Neural cell (in vitro differentiated cells): ENCODE results near the gene RAB7B. TPM values are rescaled to one million over a fixed set of nuclear protein-coding genes. Genes with fewer than 3 reads are reported as not detected.

Source experiments
- H2AFZ ChIP-seq: fragments of 200-600, 300-800 bp; sonication (generic), shearing (Covaris generic); 2 replicates; pipeline ENCODE4 v1.6.0; 2014; ENCODE audit warnings: low read depth, mild to moderate bottlenecking, antibody characterized with exemption, low read length, moderate library complexity
- H3F3A ChIP-seq: fragments of 200-600 bp; shearing (Covaris generic); 2 replicates; pipeline ENCODE4 v1.6.1; 2016; ENCODE audit warnings: mild to moderate bottlenecking, moderate library complexity, mixed read lengths, antibody characterized with exemption, low read length; ENCODE audit not compliant: insufficient read depth, poor library complexity, severe bottlenecking
- H3K27ac ChIP-seq: fragments of 200-600, 300-800 bp; sonication (generic), shearing (Covaris generic); 2 replicates; pipeline ENCODE4 v1.5.1; 2014; ENCODE audit warnings: mild to moderate bottlenecking, low read length, moderate library complexity
- H3K27me3 ChIP-seq: fragments of 300-800, 200-600 bp; sonication (generic), shearing (Covaris generic); 2 replicates; pipeline ENCODE4 v1.6.0; 2014; ENCODE audit warnings: mild to moderate bottlenecking, low read depth, low read length, moderate library complexity; ENCODE audit not compliant: insufficient read depth
- H3K36me3 ChIP-seq: fragments of 300-800, 200-600 bp; sonication (generic), shearing (Covaris generic); 2 replicates; pipeline ENCODE4 v1.5.1; 2014; ENCODE audit warnings: mild to moderate bottlenecking, antibody characterized with exemption, low read length, moderate library complexity; ENCODE audit not compliant: insufficient read depth
- H3K4me2 ChIP-seq: fragments of 300-800, 200-600 bp; sonication (generic), shearing (Covaris generic); 2 replicates; pipeline ENCODE4 v1.6.0; 2014; ENCODE audit warnings: mild to moderate bottlenecking, low read length
- H3K4me3 ChIP-seq: fragments of 300-800, 200-600 bp; sonication (generic), shearing (Covaris generic); 2 replicates; pipeline ENCODE4 v1.5.1; 2014; ENCODE audit warnings: mild to moderate bottlenecking, low read length, moderate library complexity
- H3K79me2 ChIP-seq: fragments of 200-600 bp; shearing (Covaris generic); replicated peaks from 2 replicates; pipeline ENCODE4 v1.6.0; 2014; ENCODE audit warnings: mild to moderate bottlenecking, low read length, moderate library complexity; ENCODE audit not compliant: insufficient read depth
- H3K9ac ChIP-seq: fragments of 300-800, 200-600 bp; sonication (generic), shearing (Covaris generic); 2 replicates; pipeline ENCODE4 v1.6.1; 2016; ENCODE audit warnings: mild to moderate bottlenecking, low read length, mixed read lengths
- H3K9me2 ChIP-seq: fragments of 200-600 bp; shearing (Covaris generic); 2 replicates; pipeline ENCODE4 v1.6.1; 2016; ENCODE audit warnings: mild to moderate bottlenecking, low read length, mixed read lengths; ENCODE audit not compliant: insufficient read depth
- H3K9me3 ChIP-seq: fragments of 200-600, 300-800 bp; sonication (generic), shearing (Covaris generic); 2 replicates; pipeline ENCODE4 v1.6.1; 2016; ENCODE audit warnings: mild to moderate bottlenecking, mixed run types, low read length, moderate library complexity, mixed read lengths
- H4K20me1 ChIP-seq: fragments of 200-600 bp; shearing (Covaris generic); 2 replicates; pipeline ENCODE4 v1.6.1; 2016; ENCODE audit warnings: mild to moderate bottlenecking, mixed run types; ENCODE audit not compliant: insufficient read depth
- EP300 ChIP-seq: fragments of 450-650 bp; conservative IDR thresholded peaks from 2 replicates; pipeline ENCODE4 v1.6.1; 2014; ENCODE audit warnings: antibody characterized with exemption, mild to moderate bottlenecking, moderate library complexity; ENCODE audit not compliant: poor library complexity, severe bottlenecking
- EZH2 ChIP-seq: fragments of 200-600, 300-800 bp; shearing (Covaris generic), sonication (generic); IDR thresholded peaks from 2 replicates; pipeline ENCODE4 v1.6.1; 2014; ENCODE audit warnings: antibody characterized with exemption, low read length, borderline replicate concordance, mild to moderate bottlenecking; ENCODE audit not compliant: insufficient read depth, poor library complexity, severe bottlenecking
- MXI1 ChIP-seq: fragments of 450-650 bp; conservative IDR thresholded peaks from 2 replicates; pipeline ENCODE4 v1.6.1; 2014; ENCODE audit warnings: antibody characterized with exemption, mild to moderate bottlenecking; ENCODE audit not compliant: poor library complexity, severe bottlenecking
- POLR2AphosphoS5 ChIP-seq: IDR thresholded peaks from 2 replicates; pipeline ENCODE4 v1.6.1; 2012
- RAD21 ChIP-seq: fragments of 450-650 bp; conservative IDR thresholded peaks from 2 replicates; pipeline ENCODE4 v1.6.1; 2014; ENCODE audit warnings: antibody characterized with exemption, mild to moderate bottlenecking, moderate library complexity
- SMC3 ChIP-seq: fragments of 450-650 bp; conservative IDR thresholded peaks from 2 replicates; pipeline ENCODE4 v1.6.1; 2014; ENCODE audit warnings: antibody characterized with exemption, mild to moderate bottlenecking, moderate library complexity; ENCODE audit not compliant: poor library complexity
- TAF1 ChIP-seq: IDR thresholded peaks from 2 replicates; pipeline ENCODE4 v1.6.1; 2012; ENCODE audit warnings: low read depth
- polyA plus RNA-seq: library from polyadenylated mRNA; depleted of rRNA; stranded (reverse); fragments of >200 nt; gene quantifications from 2 replicates; pipeline ENCODE4 v1.2.3, GENCODE V29; 2014
- TF ChIP-seq, protein P1 (sequence below): fragments of 450-650 bp; IDR thresholded peaks from 2 replicates; pipeline ENCODE4 v1.5.1; 2014; ENCODE audit warnings: antibody characterized with exemption, mild to moderate bottlenecking, moderate library complexity; ENCODE audit not compliant: poor library complexity, severe bottlenecking
- TF ChIP-seq, protein P2 (sequence below): IDR thresholded peaks from 2 replicates; pipeline ENCODE4 v1.6.1; 2012; ENCODE audit warnings: borderline replicate concordance

The RAB7B gene
- polyA plus RNA-seq, 1 donor from 2014 or later: not detected

- no peak overlapping the region for H3K27ac ChIP-seq
- no peaks in the 10 kb centered on the region for H3K9me2 ChIP-seq
- no peaks in the 10 kb centered on the region for H3K36me3 ChIP-seq
- H2AFZ ChIP-seq: no peak overlapping the region
- no peak overlapping the region for H3K4me3 ChIP-seq
- no peak overlapping the region for H3K4me2 ChIP-seq
- no peaks in the 10 kb centered on the region for H3K79me2 ChIP-seq
- H3F3A ChIP-seq: no peaks in the 10 kb centered on the region
- no peaks in the 10 kb centered on the region for H3K27me3 ChIP-seq
- no peak for TF ChIP-seq EP300
- no peak overlapping the region for H3K9ac ChIP-seq
- H3K9me3 ChIP-seq: no peaks in the 10 kb centered on the region
- no peaks in the 10 kb centered on the region for H4K20me1 ChIP-seq
Measured at GRCh38 chr1:205961405-205961804, 41.8 kb downstream of the RAB7B start.

GRCh38 chr1:205959789-205960188 lies 43.4 kb downstream of the RAB7B start:
- TF ChIP-seq POLR2AphosphoS5 (no peak), EP300 (no peak), RAD21 (no peak)
- TF ChIP-seq, protein P1, sequence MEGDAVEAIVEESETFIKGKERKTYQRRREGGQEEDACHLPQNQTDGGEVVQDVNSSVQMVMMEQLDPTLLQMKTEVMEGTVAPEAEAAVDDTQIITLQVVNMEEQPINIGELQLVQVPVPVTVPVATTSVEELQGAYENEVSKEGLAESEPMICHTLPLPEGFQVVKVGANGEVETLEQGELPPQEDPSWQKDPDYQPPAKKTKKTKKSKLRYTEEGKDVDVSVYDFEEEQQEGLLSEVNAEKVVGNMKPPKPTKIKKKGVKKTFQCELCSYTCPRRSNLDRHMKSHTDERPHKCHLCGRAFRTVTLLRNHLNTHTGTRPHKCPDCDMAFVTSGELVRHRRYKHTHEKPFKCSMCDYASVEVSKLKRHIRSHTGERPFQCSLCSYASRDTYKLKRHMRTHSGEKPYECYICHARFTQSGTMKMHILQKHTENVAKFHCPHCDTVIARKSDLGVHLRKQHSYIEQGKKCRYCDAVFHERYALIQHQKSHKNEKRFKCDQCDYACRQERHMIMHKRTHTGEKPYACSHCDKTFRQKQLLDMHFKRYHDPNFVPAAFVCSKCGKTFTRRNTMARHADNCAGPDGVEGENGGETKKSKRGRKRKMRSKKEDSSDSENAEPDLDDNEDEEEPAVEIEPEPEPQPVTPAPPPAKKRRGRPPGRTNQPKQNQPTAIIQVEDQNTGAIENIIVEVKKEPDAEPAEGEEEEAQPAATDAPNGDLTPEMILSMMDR: no peak

DNA sequence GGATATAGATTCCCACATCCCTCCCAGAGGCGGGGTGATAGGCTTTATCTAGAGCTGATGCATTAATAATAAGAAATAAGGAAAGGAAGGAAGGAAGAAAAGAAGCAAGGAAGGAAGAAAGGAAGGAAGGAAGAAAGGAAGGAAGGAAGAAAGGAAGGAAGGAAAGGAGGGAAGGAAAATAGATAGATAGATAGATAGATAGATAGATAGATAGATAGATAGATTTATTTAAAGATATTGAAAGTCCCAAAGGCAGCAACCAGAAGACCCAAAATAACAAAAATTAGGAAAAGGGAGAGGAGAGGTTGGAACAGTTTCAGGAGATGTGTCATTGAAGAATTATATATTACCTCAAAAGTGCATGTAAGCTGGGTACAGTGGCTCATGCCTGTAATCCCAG lies 47.7 kb downstream of the RAB7B start:
- Histone ChIP-seq H3K79me2 (no peaks in the 10 kb centered on the region), H3K27ac (no peak overlapping the region), H3K36me3 (no peaks in the 10 kb centered on the region), H3F3A (no peaks in the 10 kb centered on the region), H3K4me2 (no peak overlapping the region), H3K9me2 (no peaks in the 10 kb centered on the region), H2AFZ (no peak overlapping the region), H3K27me3 (no peaks in the 10 kb centered on the region), H4K20me1 (no peaks in the 10 kb centered on the region), H3K4me3 (no peak overlapping the region), H3K9ac (no peak overlapping the region), H3K9me3 (no peaks in the 10 kb centered on the region)
- TF ChIP-seq MXI1 (no peak), TAF1 (no peak)

More at GRCh38 chr1:205959789-205960188, 43.4 kb downstream of the RAB7B start:
- H3F3A ChIP-seq: no peaks in the 10 kb centered on the region
- no peaks in the 10 kb centered on the region for H4K20me1 ChIP-seq
- H3K9me2 ChIP-seq: no peaks in the 10 kb centered on the region
- H3K79me2 ChIP-seq: no peaks in the 10 kb centered on the region
- no peaks in the 10 kb centered on the region for H3K36me3 ChIP-seq
- no peaks in the 10 kb centered on the region for H3K27me3 ChIP-seq
- no peaks in the 10 kb centered on the region for H3K9me3 ChIP-seq
- H3K4me3 ChIP-seq: no peak overlapping the region
- H3K4me2 ChIP-seq: no peak overlapping the region
- H2AFZ ChIP-seq: no peak overlapping the region
- H3K27ac ChIP-seq: no peak overlapping the region
- H3K9ac ChIP-seq: no peak overlapping the region

DNA sequence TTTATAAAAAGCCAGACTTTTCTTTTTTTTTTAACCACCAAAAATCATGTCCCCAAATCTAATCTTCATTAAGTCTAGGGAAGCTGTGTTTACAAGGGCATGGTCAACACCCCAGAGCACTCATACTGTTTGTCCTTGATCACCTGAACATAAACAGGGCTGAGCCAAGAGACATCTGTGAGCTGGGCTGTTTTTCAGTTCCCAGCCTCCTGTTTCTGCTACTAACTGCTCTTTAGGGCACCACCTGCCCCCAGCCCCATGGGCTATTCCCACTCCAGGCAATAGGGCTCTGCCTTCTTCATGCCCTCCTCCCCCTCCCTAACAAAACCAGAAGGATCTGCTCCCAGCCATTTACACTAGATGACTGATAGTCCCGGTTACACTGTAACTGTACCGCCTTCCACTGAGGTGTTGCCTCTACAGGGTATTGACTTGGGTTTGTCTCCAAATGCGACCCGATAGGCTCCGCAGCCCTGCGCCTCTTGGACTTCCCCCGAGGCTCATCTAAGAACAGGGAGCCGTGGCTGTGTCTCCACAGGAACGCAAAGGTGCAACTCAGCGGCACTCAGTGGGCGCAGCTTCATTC lies 48.3 kb downstream of the RAB7B start:
- no peak overlapping the region for H3K4me2 ChIP-seq
- TF ChIP-seq SMC3 (no peak), TAF1 (no peak), MXI1 (no peak), RAD21 (no peak), POLR2AphosphoS5 (no peak), EP300 (no peak), EZH2 (no peak)
- TF ChIP-seq, protein P2, sequence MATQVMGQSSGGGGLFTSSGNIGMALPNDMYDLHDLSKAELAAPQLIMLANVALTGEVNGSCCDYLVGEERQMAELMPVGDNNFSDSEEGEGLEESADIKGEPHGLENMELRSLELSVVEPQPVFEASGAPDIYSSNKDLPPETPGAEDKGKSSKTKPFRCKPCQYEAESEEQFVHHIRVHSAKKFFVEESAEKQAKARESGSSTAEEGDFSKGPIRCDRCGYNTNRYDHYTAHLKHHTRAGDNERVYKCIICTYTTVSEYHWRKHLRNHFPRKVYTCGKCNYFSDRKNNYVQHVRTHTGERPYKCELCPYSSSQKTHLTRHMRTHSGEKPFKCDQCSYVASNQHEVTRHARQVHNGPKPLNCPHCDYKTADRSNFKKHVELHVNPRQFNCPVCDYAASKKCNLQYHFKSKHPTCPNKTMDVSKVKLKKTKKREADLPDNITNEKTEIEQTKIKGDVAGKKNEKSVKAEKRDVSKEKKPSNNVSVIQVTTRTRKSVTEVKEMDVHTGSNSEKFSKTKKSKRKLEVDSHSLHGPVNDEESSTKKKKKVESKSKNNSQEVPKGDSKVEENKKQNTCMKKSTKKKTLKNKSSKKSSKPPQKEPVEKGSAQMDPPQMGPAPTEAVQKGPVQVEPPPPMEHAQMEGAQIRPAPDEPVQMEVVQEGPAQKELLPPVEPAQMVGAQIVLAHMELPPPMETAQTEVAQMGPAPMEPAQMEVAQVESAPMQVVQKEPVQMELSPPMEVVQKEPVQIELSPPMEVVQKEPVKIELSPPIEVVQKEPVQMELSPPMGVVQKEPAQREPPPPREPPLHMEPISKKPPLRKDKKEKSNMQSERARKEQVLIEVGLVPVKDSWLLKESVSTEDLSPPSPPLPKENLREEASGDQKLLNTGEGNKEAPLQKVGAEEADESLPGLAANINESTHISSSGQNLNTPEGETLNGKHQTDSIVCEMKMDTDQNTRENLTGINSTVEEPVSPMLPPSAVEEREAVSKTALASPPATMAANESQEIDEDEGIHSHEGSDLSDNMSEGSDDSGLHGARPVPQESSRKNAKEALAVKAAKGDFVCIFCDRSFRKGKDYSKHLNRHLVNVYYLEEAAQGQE: no peak
- TF ChIP-seq, protein P1: no peak
- H3K9me3 ChIP-seq: no peaks in the 10 kb centered on the region
- no peak overlapping the region for H3K9ac ChIP-seq
- no peak overlapping the region for H3K4me3 ChIP-seq
- H2AFZ ChIP-seq: no peak overlapping the region
- no peaks in the 10 kb centered on the region for H4K20me1 ChIP-seq
- H3K79me2 ChIP-seq: no peaks in the 10 kb centered on the region
- H3K27ac ChIP-seq: no peak overlapping the region
- H3K9me2 ChIP-seq: no peaks in the 10 kb centered on the region
- H3K36me3 ChIP-seq: no peaks in the 10 kb centered on the region
- no peaks in the 10 kb centered on the region for H3F3A ChIP-seq
- no peaks in the 10 kb centered on the region for H3K27me3 ChIP-seq
